Fibroblast of skin of right biceps (primary cell): ENCODE data around the gene OOSP4B.
"Not testable (repeated sequence)": the region's sequence is repeated elsewhere in the genome, so short reads cannot be mapped to it uniquely, and the experiment has no call there.

ENCODE experiments used
- DNase-seq: peaks from one replicate; pipeline ENCODE4 v3.0.0-alpha.2; 2013

OOSP4B gene

DNA sequence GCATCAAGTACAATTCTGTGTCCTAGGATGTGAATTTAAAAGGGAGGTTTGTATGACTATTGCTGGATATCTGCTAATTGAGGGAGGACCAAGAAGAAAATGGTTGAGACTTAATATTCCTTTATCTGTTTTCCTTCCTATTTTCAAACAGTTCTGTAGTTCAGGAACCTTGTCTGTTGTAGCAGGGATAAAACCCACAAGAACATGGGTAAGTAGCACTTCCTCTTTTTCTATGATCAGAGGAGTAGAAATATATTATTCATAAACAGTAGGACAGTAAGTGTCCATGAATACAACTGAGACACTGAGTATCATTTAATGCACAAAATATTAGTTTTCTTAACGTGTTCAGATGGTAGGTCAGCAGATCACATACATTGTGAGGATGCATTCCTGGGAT lies 47.1 kb downstream of the OOSP4B start:
- DNase-seq, result no peak

DNA sequence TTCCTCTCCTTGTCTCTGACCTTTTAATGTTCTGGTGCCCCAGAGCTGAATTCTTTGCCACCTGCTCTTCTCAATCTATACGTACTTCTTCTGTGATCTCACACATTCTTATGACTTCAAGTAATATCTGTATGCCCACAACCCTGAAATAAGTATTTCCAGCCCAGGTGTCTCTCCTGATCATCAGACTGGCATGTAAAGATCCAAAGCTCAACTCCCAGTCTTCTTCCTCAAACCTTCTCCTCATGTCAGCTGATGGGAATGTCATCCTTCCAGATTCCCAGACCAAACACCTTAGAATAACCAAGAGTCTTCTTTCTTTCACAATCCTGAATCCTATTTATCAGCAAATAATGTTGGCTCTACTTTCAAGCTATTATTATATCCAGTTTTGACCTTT lies 48.8 kb downstream of the OOSP4B start:
- DNase-seq, result no peak

DNA sequence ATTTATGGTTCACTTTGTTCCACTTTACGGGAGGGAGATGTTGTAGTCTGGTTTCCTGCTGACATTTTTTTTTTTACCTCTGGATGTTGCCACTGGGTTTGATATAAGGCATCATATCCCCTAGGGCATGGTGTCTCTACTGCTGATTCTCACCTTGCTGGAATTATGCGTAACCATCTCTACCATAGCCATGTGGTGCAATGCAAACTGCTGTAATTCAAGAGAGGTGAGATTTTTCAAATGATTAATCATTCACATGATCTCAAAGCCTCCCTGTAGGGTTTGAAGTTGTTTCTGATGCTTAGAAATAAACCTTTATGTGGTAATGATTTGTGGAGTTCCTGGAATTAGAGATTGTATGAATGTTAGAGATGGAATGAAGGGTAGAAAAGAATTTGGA lies 52.5 kb downstream of the OOSP4B start:
- DNase-seq, result no peak

DNA sequence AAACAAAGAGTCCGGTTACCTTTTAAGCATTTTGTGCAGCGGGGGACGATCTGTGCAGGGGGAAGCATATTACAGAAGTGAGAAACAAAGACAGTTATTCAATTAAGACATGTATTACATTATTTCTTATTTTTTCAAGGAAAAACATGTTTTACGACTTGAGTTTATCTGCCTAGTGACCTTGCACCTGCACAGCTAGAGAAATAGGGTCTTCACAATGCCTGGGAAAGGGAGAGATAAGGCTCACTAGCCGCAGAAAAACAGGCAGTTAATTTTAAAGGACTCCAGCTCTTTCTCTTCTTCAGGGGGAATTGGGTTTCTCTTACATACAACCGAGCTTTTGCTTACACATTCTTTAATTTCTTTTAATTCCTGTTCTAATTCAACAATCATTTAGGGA lies 54.7 kb downstream of the OOSP4B start:
- not testable (repeated sequence) for DNase-seq

DNA sequence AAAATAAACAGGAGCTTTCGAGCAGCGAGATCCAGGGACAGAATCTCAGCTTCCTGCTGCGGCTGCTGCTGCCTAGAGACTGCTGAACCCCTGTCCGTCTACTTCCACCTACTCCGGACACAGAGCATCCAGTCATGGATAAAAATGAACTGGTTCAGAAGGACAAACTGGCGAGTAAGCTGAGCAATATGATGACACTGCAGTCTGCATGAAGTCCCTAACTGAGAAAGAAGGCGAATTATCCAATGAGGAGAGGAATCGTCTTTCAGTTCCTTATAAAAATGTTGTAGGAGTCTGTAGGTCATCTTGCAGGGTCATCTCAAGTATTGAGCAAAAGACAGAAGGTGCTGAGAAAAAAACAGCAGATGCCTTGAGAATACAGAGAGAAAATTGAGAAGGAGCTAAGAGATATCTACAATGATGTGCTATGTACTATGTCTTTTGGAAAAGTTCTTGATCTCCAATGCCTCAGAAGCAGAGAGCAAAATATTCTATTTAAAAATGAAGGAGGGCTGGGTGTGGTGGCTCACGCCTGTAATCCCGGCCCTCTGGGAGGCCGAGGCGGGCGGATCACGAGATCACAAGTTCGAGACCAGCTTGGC lies 60.3 kb downstream of the OOSP4B start:
- no peak for DNase-seq

DNA sequence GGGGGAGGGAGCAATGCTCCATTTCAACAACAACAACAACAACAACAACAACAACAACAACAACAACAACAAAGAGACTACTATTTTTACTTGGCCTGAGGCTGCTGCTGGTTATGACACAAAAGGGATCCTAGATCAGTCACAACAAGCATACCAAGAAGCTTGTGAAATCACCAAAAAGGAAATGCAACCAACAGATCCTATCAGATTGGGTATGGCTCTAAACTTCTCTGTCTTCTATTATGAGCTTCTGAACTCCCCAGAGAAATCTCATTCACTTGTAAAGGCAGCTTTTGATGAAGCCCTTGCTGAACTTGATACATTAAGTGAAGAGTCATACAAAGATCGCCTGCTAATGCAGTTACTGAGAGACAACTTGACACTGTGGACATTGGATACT lies 61.0 kb downstream of the OOSP4B start:
- no peak for DNase-seq

DNA sequence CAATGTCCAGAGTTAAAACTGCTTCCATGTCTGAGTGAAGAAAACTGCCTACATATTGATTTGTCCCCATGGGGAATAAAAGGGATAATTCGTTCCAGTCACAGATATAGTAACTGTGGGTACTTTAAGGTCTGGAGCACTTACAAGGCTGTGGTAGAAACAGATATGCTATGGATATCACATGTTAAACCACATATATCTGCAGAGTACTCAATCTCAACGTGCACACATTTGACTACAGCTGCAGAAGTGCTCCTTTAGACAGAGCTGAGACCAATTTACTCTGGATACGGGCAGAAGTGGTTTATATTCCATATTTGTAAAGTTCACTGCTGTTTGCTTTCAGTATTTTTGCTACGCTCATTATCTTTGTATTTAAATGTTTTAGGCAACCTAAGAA lies 61.8 kb downstream of the OOSP4B start:
- no peak for DNase-seq

DNA sequence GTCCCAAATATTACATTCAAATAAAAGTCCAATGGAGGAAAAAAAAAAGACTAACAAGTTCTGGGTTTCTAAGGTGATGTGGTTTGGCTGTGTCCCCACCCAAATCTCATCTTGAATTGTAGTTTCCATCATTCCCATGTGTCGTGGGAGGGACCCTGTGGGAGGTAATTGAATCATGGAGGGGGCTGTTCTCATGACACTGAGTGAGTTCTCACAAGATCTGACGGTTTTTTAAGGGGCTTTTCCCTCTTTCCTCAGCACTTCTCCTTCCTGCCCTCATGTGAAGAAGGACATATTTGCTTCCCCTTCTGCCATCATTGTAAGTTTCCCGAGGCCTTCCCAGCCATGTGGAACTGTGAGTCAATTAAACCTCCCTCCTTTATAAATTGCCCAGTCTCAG lies 63.6 kb downstream of the OOSP4B start:
- no peak for DNase-seq
